Measurements from ENCODE around the gene SIAH2. TPM values are rescaled to one million over a fixed set of nuclear protein-coding genes. Genes with fewer than 3 reads are reported as not detected.

Gene SIAH2
- total and polyA plus RNA-seq, 9 of the 15 experiments (the other 6 are each of a cell fraction or from before 2014, with no cell fraction given), result 4.8 to 39.0 (median 29.9) TPM

- TF ChIP-seq CHD1 (IDR thresholded peaks at IDR 0.05; ENCODE audit: low read length), result no peak
- no peak for TF ChIP-seq RNF2 (IDR thresholded peaks at IDR 0.05)
- TF ChIP-seq SNAPC5 (CRISPR knock-in tag; IDR thresholded peaks at IDR 0.05), result no peak
- TF ChIP-seq, protein P1, sequence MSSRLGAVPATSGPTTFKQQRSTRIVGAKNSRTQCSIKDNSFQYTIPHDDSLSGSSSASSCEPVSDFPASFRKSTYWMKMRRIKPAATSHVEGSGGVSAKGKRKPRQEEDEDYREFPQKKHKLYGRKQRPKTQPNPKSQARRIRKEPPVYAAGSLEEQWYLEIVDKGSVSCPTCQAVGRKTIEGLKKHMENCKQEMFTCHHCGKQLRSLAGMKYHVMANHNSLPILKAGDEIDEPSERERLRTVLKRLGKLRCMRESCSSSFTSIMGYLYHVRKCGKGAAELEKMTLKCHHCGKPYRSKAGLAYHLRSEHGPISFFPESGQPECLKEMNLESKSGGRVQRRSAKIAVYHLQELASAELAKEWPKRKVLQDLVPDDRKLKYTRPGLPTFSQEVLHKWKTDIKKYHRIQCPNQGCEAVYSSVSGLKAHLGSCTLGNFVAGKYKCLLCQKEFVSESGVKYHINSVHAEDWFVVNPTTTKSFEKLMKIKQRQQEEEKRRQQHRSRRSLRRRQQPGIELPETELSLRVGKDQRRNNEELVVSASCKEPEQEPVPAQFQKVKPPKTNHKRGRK (tag; IDR thresholded peaks at IDR 0.05), result no peak
- no peak for TF ChIP-seq POLR3A (IDR thresholded peaks at IDR 0.05; ENCODE audit: borderline replicate concordance, extremely low read depth, insufficient read depth, insufficient read length)
- no peak for TF ChIP-seq ZBTB7A (IDR thresholded peaks at IDR 0.05; ENCODE audit: borderline replicate concordance, control insufficient read depth, low read depth, low read length)
- TF ChIP-seq ID3 (CRISPR knock-in tag; IDR thresholded peaks at IDR 0.05), result no peak
- no peak for TF ChIP-seq ID3 (tag; IDR thresholded peaks at IDR 0.05)
Measured at GRCh38 chr3:150778793-150779401, 15.9 kb upstream of the SIAH2 start (continued).
